ENCODE data around the gene GGTLC3. TPM values are rescaled to one million over a fixed set of nuclear protein-coding genes. Genes with fewer than 3 reads are reported as not detected.
"Not testable (repeated sequence)": the region's sequence is repeated elsewhere in the genome, so short reads cannot be mapped to it uniquely, and the experiment has no call there.

Gene GGTLC3
- total and polyA plus RNA-seq, 4 experiments from 2014 or later, result not detected

DNA sequence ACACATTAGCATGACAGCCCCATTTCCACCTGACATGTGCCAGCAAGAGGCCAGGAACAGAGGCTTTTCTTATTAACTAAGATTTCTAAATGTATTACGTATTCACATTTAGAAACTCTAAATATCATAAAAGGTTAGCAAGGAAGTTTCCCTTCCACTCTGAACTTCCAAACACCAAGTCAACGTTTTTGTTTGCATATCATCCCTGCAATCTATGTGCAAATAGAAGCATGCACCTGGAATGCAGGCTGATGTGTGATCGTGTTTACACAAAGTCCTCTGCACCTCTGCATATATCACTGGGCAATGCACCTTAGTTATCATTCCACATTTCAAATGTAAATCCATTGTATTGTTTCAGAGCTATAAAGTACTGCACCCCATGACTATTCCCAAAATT is 21.7 kb downstream of the GGTLC3 start:
- DNase-seq; H3K27me3 ChIP-seq (ENCODE audit: insufficient read depth, low read length); H3K27me3 Mint-ChIP-seq; H3K4me3 Mint-ChIP-seq; H3K9me3 Mint-ChIP-seq; H3K36me3 ChIP-seq (ENCODE audit: insufficient read depth, low read length); H3K9me3 ChIP-seq (ENCODE audit: control insufficient read depth in 1 of 2, low read length in 2 of 2); intact Hi-C loops (cut with micrococcal nuclease); H3K27ac ChIP-seq (ENCODE audit: low read depth, low read length); H3K27ac Mint-ChIP-seq; H3K36me3 Mint-ChIP-seq; H3K4me1 ChIP-seq (ENCODE audit: insufficient read depth, low read length); CTCF ChIA-PET (ENCODE audit: partially characterized antibody); POLR2A ChIA-PET (ENCODE audit: partially characterized antibody); H3K4me1 Mint-ChIP-seq; H3K4me3 ChIP-seq (ENCODE audit: low read length in 2 of 2): not testable (repeated sequence)

Other genes with a start within 250 kb of the GGTLC3 start
- gene TMEM191B, start 9.6 kb upstream of the GGTLC3 start, total RNA-seq, result 1 to 10 TPM; 3.4 to 3.8 TPM
- 1 to 10 TPM in 1 of 2 donors, under 1 TPM in 1; 0.48 to 2.4 TPM for gene TMEM191B, start 9.6 kb upstream of the GGTLC3 start, polyA plus RNA-seq
- 1 to 10 TPM; 9.0 to 10.0 TPM for gene RIMBP3, start 93.8 kb upstream of the GGTLC3 start, total RNA-seq
- gene RIMBP3, start 93.8 kb upstream of the GGTLC3 start, polyA plus RNA-seq, result 1 to 10 TPM in 1 of 2 donors, under 1 TPM in 1; 0.13 to 3.4 TPM